Measurements from ENCODE around the gene ACTA2. TPM values are rescaled to one million over a fixed set of nuclear protein-coding genes. Genes with fewer than 3 reads are reported as not detected.
"Not testable (repeated sequence)": the region's sequence is repeated elsewhere in the genome, so short reads cannot be mapped to it uniquely, and the experiment has no call there.

Gene ACTA2
- total RNA-seq, 1 experiment from 2014 or later = 2.4 TPM

GRCh38 chr10:88932539-88933256, 19.9 kb downstream of the ACTA2 start:
- H4K20me1 ChIP-seq (ENCODE audit: control insufficient read depth, insufficient read depth, insufficient read length) = no peaks in the 10 kb centered on the region
- no peaks in the 10 kb centered on the region for H3K23me2 ChIP-seq (ENCODE audit: insufficient read length, low read depth, low read length, poor library complexity, severe bottlenecking)
- no peak overlapping the region for H2AFZ ChIP-seq (ENCODE audit: low read length)
- Mint-ChIP-seq H3K4me3 (no peak overlapping the region; a peak in 1 of 5 replicates), H3K4me1 (peaks cover 13 to 14% of the 10 kb centered on the region in 2 experiments), H3K27ac (peak overlapping the region; percentile 17 to 74 (median 69); a peak in 3 of 7 replicates), H3K27me3 (ENCODE audit: low read depth) (no peaks in the 10 kb centered on the region), H3K36me3 (ENCODE audit: insufficient read depth in 1 of 3, low read depth in 3 of 3) (no peaks in the 10 kb centered on the region), H3K9me3 (no peaks in the 10 kb centered on the region)
- no peak overlapping the region for H2BK12ac ChIP-seq (ENCODE audit: insufficient read length, low read depth, low read length)
- H2BK20ac ChIP-seq (ENCODE audit: low read depth, low read length, poor library complexity, severe bottlenecking) = no peak overlapping the region
- H3K4me1 ChIP-seq (ENCODE audit: insufficient read depth, low read length) = no peaks in the 10 kb centered on the region
- no peak overlapping the region for H2BK5ac ChIP-seq (ENCODE audit: insufficient read length, low read length)
- no peak overlapping the region for H3T11ph ChIP-seq (ENCODE audit: low read length)
- H4K5ac ChIP-seq (ENCODE audit: insufficient read length, low read depth, low read length) = no peak overlapping the region
- no peak overlapping the region for H2BK15ac ChIP-seq (ENCODE audit: low read depth, low read length)
- no peak overlapping the region for H4K91ac ChIP-seq (ENCODE audit: insufficient read length, low read depth, low read length)
- no peak overlapping the region for H2BK120ac ChIP-seq (ENCODE audit: low read depth, low read length, poor library complexity, severe bottlenecking)
- H3K79me1 ChIP-seq (ENCODE audit: insufficient read depth, low read depth, low read length, poor library complexity, severe bottlenecking) = no peaks in the 10 kb centered on the region
- no peak overlapping the region for H3K27ac ChIP-seq (ENCODE audit: insufficient read length, low read depth, low read length)
- no peak overlapping the region for H2AK5ac ChIP-seq (ENCODE audit: insufficient read length, low read length)
- DNase-seq = peak; percentile 73
- H3K14ac ChIP-seq (ENCODE audit: insufficient read depth, low read length) = no peak overlapping the region
- H4K8ac ChIP-seq (replicated peaks; ENCODE audit: insufficient read length, low read depth, low read length) = no peak overlapping the region
- no peak overlapping the region for H3K18ac ChIP-seq (ENCODE audit: insufficient read length, low read depth, low read length)
- H3K9ac ChIP-seq (ENCODE audit: extremely low read depth, insufficient read length, low read length) = no peak overlapping the region
- H3K56ac ChIP-seq (ENCODE audit: insufficient read length, low read depth, low read length) = no peak overlapping the region
- H3K27me3 ChIP-seq (ENCODE audit: insufficient read depth, low read length) = no peaks in the 10 kb centered on the region
- H3K79me2 ChIP-seq (ENCODE audit: insufficient read depth, low read length) = no peaks in the 10 kb centered on the region
- TF ChIP-seq CTCF (conservative IDR thresholded peaks at IDR 0.05) = peak; percentile 86
- H3K4me2 ChIP-seq (ENCODE audit: insufficient read depth, insufficient read length, low read length) = no peak overlapping the region
- no peak overlapping the region for H3K4ac ChIP-seq (ENCODE audit: low read depth, low read length)
- WGBS (ENCODE audit: extremely low coverage, insufficient read length, low lambda C conversion rate) = no CpG with 5 or more reads among the region's 7 CpGs
- no peaks in the 10 kb centered on the region for H3K9me3 ChIP-seq (ENCODE audit: control insufficient read depth, low read depth, low read length)
- no peak overlapping the region for H3K23ac ChIP-seq (ENCODE audit: insufficient read length, low read depth, low read length)

- not testable (repeated sequence) for H2BK5ac ChIP-seq (ENCODE audit: insufficient read length, low read length); H2AK5ac ChIP-seq (ENCODE audit: insufficient read length, low read length); H3K79me1 ChIP-seq (ENCODE audit: insufficient read depth, low read depth, low read length, poor library complexity, severe bottlenecking); H3K27ac Mint-ChIP-seq; H4K5ac ChIP-seq (ENCODE audit: insufficient read length, low read depth, low read length); H3K9me3 ChIP-seq (ENCODE audit: control insufficient read depth, low read depth, low read length); H3K18ac ChIP-seq (ENCODE audit: insufficient read length, low read depth, low read length); H3K9ac ChIP-seq (ENCODE audit: extremely low read depth, insufficient read length, low read length); H3K79me2 ChIP-seq (ENCODE audit: insufficient read depth, low read length); H3K36me3 Mint-ChIP-seq (ENCODE audit: insufficient read depth in 1 of 3, low read depth in 3 of 3); DNase-seq; H3K14ac ChIP-seq (ENCODE audit: insufficient read depth, low read length); H3K4ac ChIP-seq (ENCODE audit: low read depth, low read length); H3K4me1 ChIP-seq (ENCODE audit: insufficient read depth, low read length); H4K20me1 ChIP-seq (ENCODE audit: control insufficient read depth, insufficient read depth, insufficient read length); H3K9me3 Mint-ChIP-seq; H2AFZ ChIP-seq (ENCODE audit: low read length); H2BK20ac ChIP-seq (ENCODE audit: low read depth, low read length, poor library complexity, severe bottlenecking); H3K23me2 ChIP-seq (ENCODE audit: insufficient read length, low read depth, low read length, poor library complexity, severe bottlenecking); H4K91ac ChIP-seq (ENCODE audit: insufficient read length, low read depth, low read length); H3K27me3 Mint-ChIP-seq (ENCODE audit: low read depth); H3T11ph ChIP-seq (ENCODE audit: low read length); H3K23ac ChIP-seq (ENCODE audit: insufficient read length, low read depth, low read length); H3K4me3 Mint-ChIP-seq; H2BK120ac ChIP-seq (ENCODE audit: low read depth, low read length, poor library complexity, severe bottlenecking); H3K27me3 ChIP-seq (ENCODE audit: insufficient read depth, low read length); H2BK12ac ChIP-seq (ENCODE audit: insufficient read length, low read depth, low read length); H3K4me2 ChIP-seq (ENCODE audit: insufficient read depth, insufficient read length, low read length); H4K8ac ChIP-seq (replicated peaks; ENCODE audit: insufficient read length, low read depth, low read length); H2BK15ac ChIP-seq (ENCODE audit: low read depth, low read length); H3K27ac ChIP-seq (ENCODE audit: insufficient read length, low read depth, low read length); H3K56ac ChIP-seq (ENCODE audit: insufficient read length, low read depth, low read length)
- WGBS (ENCODE audit: extremely low coverage, insufficient read length, low lambda C conversion rate) = no CpG with 5 or more reads among the region's 5 CpGs
- H3K4me1 Mint-ChIP-seq = peaks cover 13 to 16% of the 10 kb centered on the region in 2 experiments
These were observed 20.5 kb downstream of the ACTA2 start for GRCh38 chr10:88932029-88932428.
